ENCODE results near the gene PIK3R3. TPM values are rescaled to one million over a fixed set of nuclear protein-coding genes. Genes with fewer than 3 reads are reported as not detected.

PIK3R3 gene
- total RNA-seq (2011; cell fraction: chromatin; rRNA removed; ENCODE audit: low replicate concordance) = 4.0 and 7.6 TPM in 2 replicates
- total RNA-seq (2011; cell fraction: nucleolus; rRNA removed) = 2.3 and 3.6 TPM in 2 replicates
- total RNA-seq (2011; cell fraction: nucleoplasm; rRNA removed) = 6.5 and 7.6 TPM in 2 replicates
- 3.3 and 4.3 TPM in 2 replicates for total RNA-seq (2014; rRNA removed)
- 5.7 and 6.0 TPM in 2 replicates for total RNA-seq (2014; rRNA removed; fragmentation: Illumina TruSeq; extraction: Trizol)
- 6.7 and 7.7 TPM in 2 replicates for total RNA-seq (2015; rRNA removed; fragmentation: Illumina TruSeq; extraction: Trizol)
- total RNA-seq (2021) = 6.1 and 6.2 TPM in 2 replicates
- polyA plus RNA-seq (2011; rRNA removed) = 5.4 and 5.5 TPM in 2 replicates
- 1.8 and 3.9 TPM in 2 replicates for polyA plus RNA-seq (2011; cell fraction: cytosol; rRNA removed)
- polyA plus RNA-seq (2011; cell fraction: nucleus; rRNA removed) = 2.7 and 4.7 TPM in 2 replicates
- 2.0 and 3.8 TPM in 2 replicates for polyA plus RNA-seq (2012)
- polyA plus RNA-seq (2014; fragmentation: Illumina TruSeq; extraction: Trizol) = 4.0 and 4.6 TPM in 2 replicates
- 1 to 10 TPM; 1.4 to 2.2 TPM for polyA plus RNA-seq (2014; fragmentation: Nextera tagmentation; extraction: Ambion mirVana)
- polyA plus RNA-seq (2014; rRNA removed) = 2.7 and 3.1 TPM in 2 replicates
- polyA minus RNA-seq (2011; rRNA and poly(A)+ RNA removed) = 8.1 and 13.0 TPM in 2 replicates
- 3.2 and 3.5 TPM in 2 replicates for polyA minus RNA-seq (2011; cell fraction: cytosol; rRNA and poly(A)+ RNA removed)
- 1.6 and 4.8 TPM in 2 replicates for polyA minus RNA-seq (2011; cell fraction: nucleus; rRNA and poly(A)+ RNA removed)
- percentile 58 among the genes with signal in this experiment for Bru-seq, nascent RNA
- BruChase-seq, experiment 1, labeled RNA remaining after a 2-hour chase = percentile 71 among the genes with signal in this experiment
- percentile 75 among the genes with signal in this experiment for BruChase-seq, experiment 2, labeled RNA remaining after a 6-hour chase
- long read RNA-seq, experiment 1, full-length matches to known transcripts = 16 of 33 reads
- long read RNA-seq, experiment 1, partial matches to known transcripts = 8 of 33 reads
- long read RNA-seq, experiment 1, other reads (novel, unspliced or antisense) = 9 of 33 reads
- long read RNA-seq, experiment 2, full-length matches to known transcripts = 3 of 12 reads
- long read RNA-seq, experiment 2, partial matches to known transcripts = 1 of 12 reads
- long read RNA-seq, experiment 2, other reads (novel, unspliced or antisense) = 8 of 12 reads
- long read RNA-seq, experiment 3, partial matches to known transcripts = 2 of 2 reads
- long read RNA-seq, experiment 3, other reads (novel, unspliced or antisense) = 0 of 2 reads

DNA sequence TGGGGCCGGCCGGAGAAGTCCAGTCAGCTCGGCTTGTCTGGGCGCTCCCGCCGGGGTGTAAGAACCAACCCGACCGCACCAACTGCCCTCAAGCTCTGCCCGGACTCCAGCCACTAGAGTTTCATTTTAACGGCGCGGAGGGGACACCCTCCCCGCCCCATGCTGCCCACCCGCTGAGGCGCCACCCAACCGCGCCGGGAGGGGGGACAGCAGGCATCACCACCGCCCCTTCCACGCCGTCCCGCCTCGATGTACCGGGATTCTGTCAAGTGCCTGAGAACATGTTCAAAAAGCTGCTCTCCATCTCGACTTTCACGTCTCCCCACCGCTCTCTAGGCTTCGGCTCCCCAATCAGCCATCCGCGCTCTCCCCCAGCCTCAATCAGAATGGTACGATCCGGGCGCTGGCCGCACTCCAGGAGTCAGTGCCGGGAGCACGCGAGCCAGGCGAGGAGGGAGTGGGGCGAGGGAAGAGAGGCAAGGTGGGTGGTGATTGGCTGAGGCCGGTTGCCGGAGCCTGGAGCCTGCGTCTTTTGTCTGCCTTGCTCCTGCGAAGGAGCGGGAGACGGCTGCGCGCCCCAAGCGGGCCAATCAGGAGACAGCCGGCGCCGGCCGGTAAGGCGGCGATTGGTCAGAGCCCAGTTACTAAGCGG lies at the start of gene PIK3R3:
TSS of gene PIK3R3 (minus strand) at position 101 of the 652 bp plus-strand sequence. CDS start 677 bp downstream, outside the sequence.
- intact Hi-C loops (cut with micrococcal nuclease) = loop anchor here (1.0 to 2.0 kb wide), 3 partner anchors 26 to 96 kb away; no protein-coding TSS in a partner anchor
- H3K79me2 ChIP-seq (ENCODE audit: control insufficient read depth, insufficient read depth, low read length) = peaks cover 19% of the 10 kb centered on the region; the same call in 2 of the 3 replicates
- ChIA-PET CTCF (ENCODE audit: low intra/inter-chr PET ratio) (no interaction called here), POLR2A (interaction anchor here (0.6 to 4.6 kb wide), 38 partner anchors 10 to 564 kb away, joined by 3 to 53 read pairs (median 5); no protein-coding TSS in a partner anchor)
- under 1% methylated on average over 51 of the region's 55 CpGs for WGBS (ENCODE audit: insufficient coverage, low coverage, missing lambda C conversion rate)
- peak within 1 kb of the TSS; percentile 95 for H3K27ac ChIP-seq (ENCODE audit: extremely low read depth, low read depth, low read length)
- in situ Hi-C loops (cut with MboI) = no loop called here
- H3K9me1 ChIP-seq (ENCODE audit: control insufficient read depth, insufficient read depth, low read length) = no peaks in the 10 kb centered on the region
- FAIRE-seq = peak; percentile 95
- peak within 1 kb of the TSS; percentile 61 for H3K4me3 ChIP-seq
- H2AFZ ChIP-seq (ENCODE audit: low read depth, low read length) = peak within 1 kb of the TSS; percentile 99
- H3K4me1 ChIP-seq (replicated peaks in 1 of 2; ENCODE audit: control insufficient read depth in 2 of 2, insufficient read depth in 2 of 2, low read length in 2 of 2) = peaks cover 13 to 21% of the 10 kb centered on the region in 2 experiments; a peak in 4 of 5 replicates
- H4K20me1 ChIP-seq (replicated peaks; ENCODE audit: control insufficient read depth, insufficient read depth, low read length) = no peaks in the 10 kb centered on the region
- no TSS peak for BruUV-seq (replicated peaks)
- ATAC-seq = peak; percentile 97
- H3K4me2 ChIP-seq (ENCODE audit: insufficient read depth, low read length) = peak within 1 kb of the TSS; percentile 93
- peak; percentile 99 to 100 (median 100) for DNase-seq (ENCODE audit: extremely low read depth in 1 of 4, low spot score in 3 of 4)
- no peaks in the 10 kb centered on the region; the same call in 1 of the 2 replicates for H3K9me3 ChIP-seq (replicated peaks; ENCODE audit: control insufficient read depth, insufficient read depth, low read depth, low read length)
- H3K36me3 ChIP-seq (ENCODE audit: control insufficient read depth, insufficient read depth, low read length) = no peaks in the 10 kb centered on the region; the same call in 2 of the 3 replicates
- peak within 1 kb of the TSS; percentile 80 to 96 for H3K9ac ChIP-seq (ENCODE audit: insufficient read depth in 1 of 2, low read depth in 2 of 2, low read length in 2 of 2)
- H3K27me3 ChIP-seq (ENCODE audit: control insufficient read depth in 2 of 2, insufficient read depth in 2 of 2, low read length in 2 of 2) = no peaks in the 10 kb centered on the region
- TF ChIP-seq NFE2 (IDR thresholded peaks at IDR 0.05; ENCODE audit: low read depth) (peak; percentile 19; the same call in 1 of the 2 replicates), MAZ (CRISPR knock-in tag; conservative IDR thresholded peaks at IDR 0.05 in 1 of 2, IDR thresholded peaks at IDR 0.05 in 1 of 2) (peak; percentile 97 to 100), HDAC2 (IDR thresholded peaks at IDR 0.05) (peak; percentile 94), ZNF124 (CRISPR knock-in tag; IDR thresholded peaks at IDR 0.05) (no peak), ARNT (IDR thresholded peaks at IDR 0.05) (peak; percentile 68 to 83; a peak in 3 of 4 replicates), YY1 (IDR thresholded peaks at IDR 0.05; ENCODE audit: borderline replicate concordance in 1 of 3, control insufficient read depth in 1 of 3, extremely low read depth in 1 of 3, insufficient read depth in 3 of 3, insufficient read length in 1 of 3, insufficient replicate concordance in 2 of 3, low read depth in 1 of 3, low read length in 2 of 3) (peak; percentile 29 to 85 (median 78)), RBM22 (IDR thresholded peaks at IDR 0.05; ENCODE audit: low read depth, low read length, poor library complexity, severe bottlenecking) (peak; percentile 91)
- TF ChIP-seq, protein P1, sequence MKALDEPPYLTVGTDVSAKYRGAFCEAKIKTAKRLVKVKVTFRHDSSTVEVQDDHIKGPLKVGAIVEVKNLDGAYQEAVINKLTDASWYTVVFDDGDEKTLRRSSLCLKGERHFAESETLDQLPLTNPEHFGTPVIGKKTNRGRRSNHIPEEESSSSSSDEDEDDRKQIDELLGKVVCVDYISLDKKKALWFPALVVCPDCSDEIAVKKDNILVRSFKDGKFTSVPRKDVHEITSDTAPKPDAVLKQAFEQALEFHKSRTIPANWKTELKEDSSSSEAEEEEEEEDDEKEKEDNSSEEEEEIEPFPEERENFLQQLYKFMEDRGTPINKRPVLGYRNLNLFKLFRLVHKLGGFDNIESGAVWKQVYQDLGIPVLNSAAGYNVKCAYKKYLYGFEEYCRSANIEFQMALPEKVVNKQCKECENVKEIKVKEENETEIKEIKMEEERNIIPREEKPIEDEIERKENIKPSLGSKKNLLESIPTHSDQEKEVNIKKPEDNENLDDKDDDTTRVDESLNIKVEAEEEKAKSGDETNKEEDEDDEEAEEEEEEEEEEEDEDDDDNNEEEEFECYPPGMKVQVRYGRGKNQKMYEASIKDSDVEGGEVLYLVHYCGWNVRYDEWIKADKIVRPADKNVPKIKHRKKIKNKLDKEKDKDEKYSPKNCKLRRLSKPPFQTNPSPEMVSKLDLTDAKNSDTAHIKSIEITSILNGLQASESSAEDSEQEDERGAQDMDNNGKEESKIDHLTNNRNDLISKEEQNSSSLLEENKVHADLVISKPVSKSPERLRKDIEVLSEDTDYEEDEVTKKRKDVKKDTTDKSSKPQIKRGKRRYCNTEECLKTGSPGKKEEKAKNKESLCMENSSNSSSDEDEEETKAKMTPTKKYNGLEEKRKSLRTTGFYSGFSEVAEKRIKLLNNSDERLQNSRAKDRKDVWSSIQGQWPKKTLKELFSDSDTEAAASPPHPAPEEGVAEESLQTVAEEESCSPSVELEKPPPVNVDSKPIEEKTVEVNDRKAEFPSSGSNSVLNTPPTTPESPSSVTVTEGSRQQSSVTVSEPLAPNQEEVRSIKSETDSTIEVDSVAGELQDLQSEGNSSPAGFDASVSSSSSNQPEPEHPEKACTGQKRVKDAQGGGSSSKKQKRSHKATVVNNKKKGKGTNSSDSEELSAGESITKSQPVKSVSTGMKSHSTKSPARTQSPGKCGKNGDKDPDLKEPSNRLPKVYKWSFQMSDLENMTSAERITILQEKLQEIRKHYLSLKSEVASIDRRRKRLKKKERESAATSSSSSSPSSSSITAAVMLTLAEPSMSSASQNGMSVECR (CRISPR knock-in tag; IDR thresholded peaks at IDR 0.05) = peak; percentile 82
- TF ChIP-seq, protein P2, sequence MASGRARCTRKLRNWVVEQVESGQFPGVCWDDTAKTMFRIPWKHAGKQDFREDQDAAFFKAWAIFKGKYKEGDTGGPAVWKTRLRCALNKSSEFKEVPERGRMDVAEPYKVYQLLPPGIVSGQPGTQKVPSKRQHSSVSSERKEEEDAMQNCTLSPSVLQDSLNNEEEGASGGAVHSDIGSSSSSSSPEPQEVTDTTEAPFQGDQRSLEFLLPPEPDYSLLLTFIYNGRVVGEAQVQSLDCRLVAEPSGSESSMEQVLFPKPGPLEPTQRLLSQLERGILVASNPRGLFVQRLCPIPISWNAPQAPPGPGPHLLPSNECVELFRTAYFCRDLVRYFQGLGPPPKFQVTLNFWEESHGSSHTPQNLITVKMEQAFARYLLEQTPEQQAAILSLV (tag; IDR thresholded peaks at IDR 0.05) = 0 out of 2 replicates have a peak, but pooled peaks have one; percentile 31

All from K562 (cell line).